GM19452 (cell line): ENCODE results near the gene FGD1.

Experiments used
- ATAC-seq: cut with Tn5 transposase; IDR thresholded peaks from one replicate; pipeline ENCODE4 v1.9.1; 2021; ENCODE audit not compliant: unreplicated experiment

Gene FGD1

GRCh38 chrX:54473993-54474859 lies 21.8 kb downstream of the FGD1 start:
- no peak for ATAC-seq

- ATAC-seq: no peak
Observed at GRCh38 chrX:54470054-54470760, 25.8 kb downstream of the FGD1 start.

- ATAC-seq: no peak
Observed at GRCh38 chrX:54452920-54453319, 43.1 kb downstream of the FGD1 start.

DNA sequence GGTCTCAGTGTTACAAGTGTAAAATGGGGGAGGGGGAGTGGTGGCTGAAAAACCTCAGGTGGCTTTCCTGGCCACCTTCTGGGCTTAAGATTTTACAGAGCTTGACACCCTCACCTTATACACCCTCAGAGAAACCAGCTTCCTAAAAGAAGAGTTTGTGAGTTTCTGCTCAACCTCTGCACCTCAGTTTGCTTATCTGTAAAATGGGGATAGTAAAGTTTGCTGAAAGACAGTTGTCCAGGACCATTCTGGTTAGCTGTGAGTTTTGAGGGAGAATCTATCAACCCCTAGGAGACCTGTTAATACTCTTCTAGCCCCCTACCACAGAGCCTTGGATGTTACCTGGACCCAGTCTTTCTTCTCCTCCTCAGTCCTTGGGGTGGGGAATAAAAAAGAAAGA lies 46.1 kb downstream of the FGD1 start:
- no peak for ATAC-seq

DNA sequence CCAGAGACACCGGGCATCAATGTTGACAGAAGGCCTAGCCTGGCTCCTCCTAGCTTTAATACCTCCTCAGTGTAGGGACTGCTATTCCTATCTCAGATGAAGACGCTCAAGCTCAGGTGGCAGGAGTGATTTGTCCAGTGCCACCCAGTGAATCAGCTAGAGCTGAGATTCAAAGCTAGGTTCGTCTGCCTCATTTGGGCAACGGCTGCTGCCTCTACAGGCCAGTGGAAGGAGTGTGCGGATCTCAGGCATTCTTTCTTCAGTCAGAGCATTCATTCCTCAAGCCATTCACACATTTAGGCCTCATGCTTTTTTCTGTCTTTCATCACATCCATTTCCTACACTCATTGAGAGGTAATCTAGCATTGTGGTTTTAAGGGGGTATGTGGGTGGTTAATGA lies 48.6 kb downstream of the FGD1 start:
- no peak for ATAC-seq

DNA sequence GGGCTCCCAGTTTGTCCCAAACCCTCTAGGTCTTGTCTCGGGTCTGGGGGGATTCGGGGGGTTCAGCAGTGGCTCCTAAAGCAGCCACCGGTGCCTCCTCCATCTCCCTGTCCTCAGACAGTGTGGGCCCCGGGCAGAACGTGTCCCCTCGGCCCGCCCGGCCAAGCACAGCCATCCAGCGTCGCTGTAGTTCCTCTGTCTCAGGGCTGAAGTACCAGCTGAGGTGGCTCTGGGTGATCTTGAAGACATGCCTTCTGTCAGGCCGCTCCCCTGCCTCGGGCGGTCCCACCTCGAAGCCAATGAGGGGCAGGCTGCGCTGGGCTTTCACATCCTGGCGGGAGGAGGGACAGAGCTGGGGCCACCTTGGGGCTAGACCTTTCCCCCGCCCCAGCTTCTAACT lies 50.0 kb downstream of the FGD1 start:
- no peak for ATAC-seq

- no peak for ATAC-seq
Observed at GRCh38 chrX:54444752-54445151, 51.3 kb downstream of the FGD1 start.

DNA sequence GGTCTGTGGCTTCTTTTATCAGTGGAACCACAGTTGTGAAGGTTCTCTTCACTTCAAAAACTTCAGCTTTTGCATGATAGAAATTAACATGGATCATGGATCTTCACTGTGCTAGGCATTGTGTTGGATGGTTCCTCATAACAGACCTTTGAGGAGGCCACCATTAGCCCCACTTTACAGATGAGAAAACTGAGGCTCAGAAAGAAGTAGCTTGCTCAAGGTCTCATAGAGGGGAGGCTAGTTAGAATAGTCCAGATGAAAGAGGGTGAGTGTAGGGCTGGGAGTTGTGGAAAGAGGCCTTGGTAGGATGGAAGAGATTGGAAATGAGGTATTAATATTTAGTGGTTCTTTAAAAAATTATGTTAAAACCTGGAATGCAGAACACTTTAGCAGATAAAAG lies 53.2 kb downstream of the FGD1 start:
- no peak for ATAC-seq

- peak; percentile 98 for ATAC-seq
Observed at GRCh38 chrX:54439960-54440871, 55.8 kb downstream of the FGD1 start, which contains the start of gene TSR2. TSR2 (plus strand) TSS chrX:54440404; CDS start chrX:54440422, 18 bp downstream.

GRCh38 chrX:54435121-54435520 lies 60.9 kb downstream of the FGD1 start:
- ATAC-seq: no peak

- no peak for ATAC-seq
Observed at GRCh38 chrX:54430519-54430918, 65.5 kb downstream of the FGD1 start.

GRCh38 chrX:54427837-54428424 lies 68.1 kb downstream of the FGD1 start:
- ATAC-seq: no peak

DNA sequence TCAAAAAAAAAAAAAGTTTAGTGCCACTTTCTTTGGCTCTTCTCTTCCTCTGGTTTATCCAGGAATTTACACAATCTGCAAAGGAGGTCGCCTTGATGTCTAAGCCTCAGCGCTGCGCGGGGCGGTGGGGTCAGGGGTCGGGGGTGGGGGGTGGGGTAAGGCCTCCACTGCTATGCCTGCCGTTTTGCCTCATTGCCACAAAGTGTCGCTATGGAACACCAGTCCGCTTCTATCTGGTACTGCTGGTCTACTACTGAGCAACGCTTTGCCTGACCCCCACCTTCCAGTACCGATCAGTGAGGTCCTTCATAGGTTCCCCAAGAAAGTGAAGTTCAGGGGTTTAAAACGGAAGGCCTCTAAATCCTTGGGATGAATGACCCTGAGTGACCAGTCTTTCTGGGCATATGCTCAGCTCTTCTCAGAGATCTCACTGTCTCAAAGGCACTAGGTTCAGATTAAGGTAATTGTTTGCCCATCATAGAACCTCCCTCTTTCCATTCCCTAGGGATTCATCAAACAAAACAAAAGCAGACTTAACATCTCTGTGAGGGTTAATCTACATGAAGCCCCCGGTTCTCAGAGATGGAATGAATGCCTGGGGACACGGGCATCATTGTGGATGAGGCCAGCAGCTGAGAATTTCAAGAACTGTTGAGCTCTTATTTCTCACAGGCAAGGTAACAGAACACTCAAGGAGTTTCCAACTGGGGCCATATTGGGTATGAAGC lies 72.7 kb downstream of the FGD1 start:
- no peak for ATAC-seq

GRCh38 chrX:54422168-54422567 lies 73.9 kb downstream of the FGD1 start:
- no peak for ATAC-seq

GRCh38 chrX:54419559-54420302 lies 76.3 kb downstream of the FGD1 start:
- no peak for ATAC-seq

DNA sequence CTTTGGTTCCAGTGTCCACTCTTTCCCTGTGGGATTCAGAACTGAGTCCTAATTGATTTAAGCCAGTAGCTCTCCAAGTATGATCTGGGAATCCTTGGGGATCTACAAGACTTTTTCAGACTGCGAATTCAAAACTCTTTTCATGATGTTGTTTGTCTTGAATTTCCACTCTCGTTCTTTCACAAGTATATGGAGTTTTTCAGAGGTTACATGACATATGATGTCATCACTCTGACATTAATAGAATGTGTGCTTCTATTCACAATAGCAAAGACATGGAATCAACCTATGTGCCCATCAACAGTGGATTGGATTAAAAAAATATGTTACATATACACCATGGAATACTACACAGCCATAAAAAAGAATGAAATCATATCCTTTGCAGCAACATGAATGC lies 79.1 kb downstream of the FGD1 start:
- no peak for ATAC-seq

DNA sequence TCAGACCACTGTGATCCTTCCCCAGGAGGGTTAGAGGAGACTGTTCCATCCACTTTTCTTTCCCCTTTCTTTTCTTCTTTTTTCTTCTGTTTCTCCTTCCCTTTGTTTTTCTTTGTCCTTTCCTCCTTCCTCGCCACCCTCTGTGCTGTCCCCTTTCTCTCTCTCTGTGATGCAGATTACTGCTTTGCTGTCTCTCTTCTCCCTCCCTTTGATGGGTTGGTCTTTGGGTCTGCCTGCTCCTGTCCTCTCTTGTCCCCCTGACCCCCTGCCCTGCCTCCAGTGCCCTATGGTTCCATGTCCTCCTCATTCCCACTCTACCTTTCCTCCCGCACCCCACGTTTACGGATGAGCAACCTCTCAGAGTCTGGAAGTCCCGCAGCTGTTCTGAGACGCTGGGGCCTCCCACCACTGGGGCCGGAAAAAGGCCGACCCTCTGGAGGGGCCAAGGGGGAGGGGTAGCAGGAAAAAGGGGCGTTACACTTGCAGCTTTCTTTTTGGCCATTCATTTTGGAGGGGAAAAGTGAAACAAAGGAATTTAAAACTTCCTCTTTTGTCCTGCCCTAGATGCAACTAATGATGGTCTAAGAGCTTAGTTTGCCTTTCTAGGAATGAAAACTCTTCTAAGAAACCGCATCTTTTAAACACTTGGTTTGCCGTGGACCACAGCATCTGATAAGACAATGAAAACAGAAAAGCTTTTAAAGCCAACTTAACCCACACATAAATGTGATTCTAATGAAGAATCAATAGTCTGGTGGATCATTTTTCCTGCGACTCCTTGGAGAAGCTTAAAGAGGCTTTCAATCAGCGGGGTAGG lies 80.3 kb downstream of the FGD1 start:
- ATAC-seq: no peak

DNA sequence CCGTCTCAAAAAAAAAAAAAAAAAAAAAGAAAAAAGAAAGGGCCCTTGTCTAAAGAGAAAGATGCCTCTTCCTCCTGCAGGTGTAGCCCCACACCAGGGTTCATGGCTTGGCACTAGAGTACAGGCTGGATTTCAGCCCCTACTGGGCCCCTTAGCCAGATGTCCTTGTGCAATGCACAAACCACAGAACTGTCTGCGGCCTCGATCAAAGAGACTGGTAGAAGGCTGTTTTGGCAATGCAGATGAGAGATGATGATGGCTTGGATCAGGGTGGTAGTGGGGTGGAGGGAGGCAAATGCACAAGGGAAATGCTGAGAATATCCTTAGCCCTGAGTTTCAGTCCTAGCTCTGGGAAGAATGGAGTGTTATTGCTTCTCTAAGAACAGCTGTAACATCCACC lies 82.3 kb downstream of the FGD1 start:
- ATAC-seq: no peak

DNA sequence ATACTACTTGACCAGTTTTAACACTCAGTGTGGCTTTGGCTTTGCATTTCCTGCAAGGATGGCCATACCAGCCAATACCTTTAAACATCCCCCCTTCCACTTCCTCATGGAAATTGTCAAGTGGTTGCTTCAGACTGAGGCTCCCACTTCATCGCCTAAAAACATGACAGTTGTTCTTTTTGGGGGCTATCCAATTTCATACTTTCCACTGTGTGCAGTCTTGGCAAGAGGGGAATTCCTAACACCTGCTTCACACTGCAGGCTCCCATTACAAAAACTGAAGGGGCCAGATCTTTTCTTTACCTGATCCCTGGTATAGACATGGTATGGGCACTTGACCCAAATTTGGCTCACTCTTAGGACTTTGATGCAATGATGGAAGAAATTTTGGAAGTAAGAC lies 84.3 kb downstream of the FGD1 start:
- no peak for ATAC-seq
